CD4-positive, alpha-beta T cell treated with Interleukin-6 at 100 ng/mL for 8 hours (primary cell): Measurements from ENCODE around the gene AVL9.

Source experiments
- DNase-seq: peaks from one replicate; pipeline ENCODE4 v3.0.0-alpha.2; 2020; ENCODE audit warnings: mixed read lengths, low spot score

Gene AVL9

GRCh38 chr7:32535162-32535702 is 39.9 kb downstream of the AVL9 start:
- no peak for DNase-seq

GRCh38 chr7:32536016-32536415 is 40.7 kb downstream of the AVL9 start:
- DNase-seq = no peak

GRCh38 chr7:32536585-32536984 is 41.3 kb downstream of the AVL9 start:
- DNase-seq = no peak

- no peak for DNase-seq
Measured at GRCh38 chr7:32537760-32538159, 42.5 kb downstream of the AVL9 start.

- DNase-seq = no peak
Measured at GRCh38 chr7:32539366-32539765, 44.1 kb downstream of the AVL9 start.

GRCh38 chr7:32539919-32540531 is 44.7 kb downstream of the AVL9 start:
- DNase-seq = no peak

- DNase-seq = no peak
Measured at GRCh38 chr7:32542595-32542994, 47.3 kb downstream of the AVL9 start.

GRCh38 chr7:32559480-32559879 is 64.2 kb downstream of the AVL9 start:
- DNase-seq = no peak

GRCh38 chr7:32560075-32560474 is 64.8 kb downstream of the AVL9 start:
- DNase-seq = no peak

GRCh38 chr7:32561613-32562012 is 66.3 kb downstream of the AVL9 start:
- no peak for DNase-seq

GRCh38 chr7:32564542-32564941 is 69.3 kb downstream of the AVL9 start:
- DNase-seq = no peak

GRCh38 chr7:32569388-32570289 is 74.3 kb downstream of the AVL9 start:
- DNase-seq = no peak

- DNase-seq = no peak
Measured at GRCh38 chr7:32573110-32573687, 77.9 kb downstream of the AVL9 start.

- DNase-seq = no peak
Measured at GRCh38 chr7:32574626-32575025, 79.3 kb downstream of the AVL9 start.

GRCh38 chr7:32577421-32577820 is 82.1 kb downstream of the AVL9 start:
- DNase-seq = no peak

GRCh38 chr7:32579776-32580175 is 84.5 kb downstream of the AVL9 start:
- DNase-seq = no peak

GRCh38 chr7:32580646-32581045 is 85.4 kb downstream of the AVL9 start:
- DNase-seq = no peak

GRCh38 chr7:32582036-32582435 is 86.7 kb downstream of the AVL9 start:
- no peak for DNase-seq

- DNase-seq = no peak
Measured at GRCh38 chr7:32583791-32584190, 88.5 kb downstream of the AVL9 start.

- no peak for DNase-seq
Measured at GRCh38 chr7:32586291-32587221, 91.3 kb downstream of the AVL9 start.

- DNase-seq = no peak
Measured at GRCh38 chr7:32587411-32587948, 92.2 kb downstream of the AVL9 start.
